Vagina (tissue), 2 donors: ENCODE measurements around the gene ZNRF1. TPM values are rescaled to one million over a fixed set of nuclear protein-coding genes. Genes with fewer than 3 reads are reported as not detected.

Experiments
- DNase-seq, 2 donors: peaks; one replicate each; pipeline ENCODE4 v3.0.0-alpha.2; 2017; ENCODE audit errors: extremely low spot score in 2 of 2
- H3K27ac ChIP-seq: fragments of 200-600 bp; sonication (generic); one replicate; pipeline ENCODE4 v1.5.1; 2019
- H3K27me3 ChIP-seq: fragments of 200-600 bp; sonication (generic); one replicate; pipeline ENCODE4 v1.5.1; 2019
- H3K36me3 ChIP-seq, 2 donors: fragments of 200-600 bp; sonication (generic); one replicate each; pipeline ENCODE4 v1.5.1; 2017 to 2019
- H3K4me1 ChIP-seq: fragments of 200-600 bp; sonication (generic); one replicate; pipeline ENCODE4 v1.5.1; 2019
- H3K4me3 ChIP-seq, 2 donors: fragments of 200-600 bp; sonication (generic); 1 replicate in 1 of 2; 2 replicates in 1 of 2; pipeline ENCODE4 v1.5.1; 2016 to 2019
- H3K9me3 ChIP-seq: fragments of 200-600 bp; sonication (generic); one replicate; pipeline ENCODE4 v1.5.1; 2019
- POLR2A ChIP-seq, 2 donors: fragments of 450-650 bp; IDR thresholded peaks; one replicate each; pipeline ENCODE4 v1.6.1; 2017; ENCODE audit warnings: antibody characterized with exemption in 2 of 2, mild to moderate bottlenecking in 2 of 2, moderate library complexity in 2 of 2
- POLR2AphosphoS5 ChIP-seq, 2 donors: sonication (generic); formaldehyde crosslinking; IDR thresholded peaks; one replicate each; pipeline ENCODE4 v1.9.0; 2017; ENCODE audit warnings: antibody characterized with exemption in 2 of 2, mild to moderate bottlenecking in 2 of 2, low read depth in 1 of 2; ENCODE audit not compliant: insufficient read depth in 1 of 2
- intact Hi-C: fragments of 100-400 bp; cut with DNase I; formaldehyde crosslinking; loops from one replicate; pipeline ENCODE4 v1.15.1; 2023
- total RNA-seq: library from RNA; depleted of rRNA; stranded (reverse); fragments of >200 nt; gene quantifications from one replicate; pipeline ENCODE4 v1.2.3, GENCODE V29; 2016
- TF ChIP-seq, protein P1 (sequence below), 3 experiments: fragments of 450-650 bp in 2 of 3; fragments of 200-600 bp in 1 of 3; sonication (generic) in 1 of 3; IDR thresholded peaks; one replicate each; pipeline ENCODE4 v1.5.1; 2017 to 2019; ENCODE audit warnings: antibody characterized with exemption in 3 of 3, mild to moderate bottlenecking in 2 of 3, moderate library complexity in 2 of 3

The ZNRF1 gene
- total RNA-seq, 1 donor from 2014 or later: 20.1 TPM

GRCh38 chr16:75004460-75004859, 5.6 kb downstream of the ZNRF1 start:
- DNase-seq: no peak
- Histone ChIP-seq H3K36me3 (no peaks in the 10 kb centered on the region), H3K4me1 (peaks cover 29% of the 10 kb centered on the region), H3K27ac (no peak overlapping the region), H3K27me3 (no peaks in the 10 kb centered on the region), H3K9me3 (no peaks in the 10 kb centered on the region), H3K4me3 (no peak overlapping the region)
- intact Hi-C loops: loop anchor here (5.0 kb wide), 1 partner anchor 38 kb away; no protein-coding TSS in a partner anchor
- TF ChIP-seq POLR2AphosphoS5 (IDR thresholded peaks at IDR 0.05; ENCODE audit: insufficient read depth in 1 of 2, low read depth in 1 of 2): no peak
- no peak for TF ChIP-seq POLR2A (IDR thresholded peaks at IDR 0.05)
- TF ChIP-seq, protein P1, sequence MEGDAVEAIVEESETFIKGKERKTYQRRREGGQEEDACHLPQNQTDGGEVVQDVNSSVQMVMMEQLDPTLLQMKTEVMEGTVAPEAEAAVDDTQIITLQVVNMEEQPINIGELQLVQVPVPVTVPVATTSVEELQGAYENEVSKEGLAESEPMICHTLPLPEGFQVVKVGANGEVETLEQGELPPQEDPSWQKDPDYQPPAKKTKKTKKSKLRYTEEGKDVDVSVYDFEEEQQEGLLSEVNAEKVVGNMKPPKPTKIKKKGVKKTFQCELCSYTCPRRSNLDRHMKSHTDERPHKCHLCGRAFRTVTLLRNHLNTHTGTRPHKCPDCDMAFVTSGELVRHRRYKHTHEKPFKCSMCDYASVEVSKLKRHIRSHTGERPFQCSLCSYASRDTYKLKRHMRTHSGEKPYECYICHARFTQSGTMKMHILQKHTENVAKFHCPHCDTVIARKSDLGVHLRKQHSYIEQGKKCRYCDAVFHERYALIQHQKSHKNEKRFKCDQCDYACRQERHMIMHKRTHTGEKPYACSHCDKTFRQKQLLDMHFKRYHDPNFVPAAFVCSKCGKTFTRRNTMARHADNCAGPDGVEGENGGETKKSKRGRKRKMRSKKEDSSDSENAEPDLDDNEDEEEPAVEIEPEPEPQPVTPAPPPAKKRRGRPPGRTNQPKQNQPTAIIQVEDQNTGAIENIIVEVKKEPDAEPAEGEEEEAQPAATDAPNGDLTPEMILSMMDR (IDR thresholded peaks at IDR 0.05): no peak

GRCh38 chr16:75005697-75006096, 6.9 kb downstream of the ZNRF1 start:
- Histone ChIP-seq H3K9me3 (no peaks in the 10 kb centered on the region), H3K4me3 (no peak overlapping the region), H3K36me3 (no peaks in the 10 kb centered on the region), H3K4me1 (peaks cover 25% of the 10 kb centered on the region), H3K27me3 (no peaks in the 10 kb centered on the region), H3K27ac (no peak overlapping the region)
- intact Hi-C loops: no loop called here
- TF ChIP-seq POLR2A (IDR thresholded peaks at IDR 0.05) (no peak), POLR2AphosphoS5 (IDR thresholded peaks at IDR 0.05; ENCODE audit: insufficient read depth in 1 of 2, low read depth in 1 of 2) (no peak)
- TF ChIP-seq, protein P1 (IDR thresholded peaks at IDR 0.05): no peak
- DNase-seq: peak in 1 of 2 donors; percentile 3

DNA sequence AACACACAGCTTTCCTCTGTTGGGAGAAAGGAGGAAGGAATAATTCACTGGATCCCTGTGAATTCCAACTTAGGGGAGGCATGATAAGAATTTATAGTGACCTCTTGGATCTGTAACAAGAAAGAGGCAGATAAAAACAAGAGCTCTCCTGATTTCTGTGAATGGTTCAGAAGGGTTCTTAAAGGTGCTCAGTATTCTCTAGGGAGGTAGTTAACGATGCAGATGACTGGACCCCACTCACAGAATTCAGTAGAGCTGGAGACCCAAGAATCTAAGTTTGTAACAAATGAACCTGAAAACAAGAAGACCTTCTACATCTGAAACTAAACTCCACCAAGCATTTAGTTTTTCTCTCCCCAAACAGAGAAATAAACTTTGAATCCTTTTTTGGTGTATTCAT, 8.6 kb downstream of the ZNRF1 start:
- H3K4me3 ChIP-seq: no peak overlapping the region
- H3K27ac ChIP-seq: no peak overlapping the region
- no peaks in the 10 kb centered on the region for H3K9me3 ChIP-seq
- H3K27me3 ChIP-seq: no peaks in the 10 kb centered on the region
- H3K36me3 ChIP-seq: no peaks in the 10 kb centered on the region
- TF ChIP-seq, protein P1 (IDR thresholded peaks at IDR 0.05): no peak
- TF ChIP-seq POLR2AphosphoS5 (IDR thresholded peaks at IDR 0.05; ENCODE audit: insufficient read depth in 1 of 2, low read depth in 1 of 2): no peak
- no peak for TF ChIP-seq POLR2A (IDR thresholded peaks at IDR 0.05)
- intact Hi-C loops: no loop called here
- peaks cover 26% of the 10 kb centered on the region for H3K4me1 ChIP-seq
- DNase-seq: no peak

- H3K4me1 ChIP-seq: peaks cover 44% of the 10 kb centered on the region
- H3K27me3 ChIP-seq: no peaks in the 10 kb centered on the region
- DNase-seq: no peak
- TF ChIP-seq POLR2AphosphoS5 (IDR thresholded peaks at IDR 0.05; ENCODE audit: insufficient read depth in 1 of 2, low read depth in 1 of 2) (no peak), POLR2A (IDR thresholded peaks at IDR 0.05) (no peak)
- TF ChIP-seq, protein P1 (IDR thresholded peaks at IDR 0.05): no peak
- no peaks in the 10 kb centered on the region for H3K9me3 ChIP-seq
- H3K27ac ChIP-seq: peak overlapping the region; percentile 7
- no peak overlapping the region for H3K4me3 ChIP-seq
- no peaks in the 10 kb centered on the region for H3K36me3 ChIP-seq
- intact Hi-C loops: no loop called here
Measured at GRCh38 chr16:75010427-75010826, 11.6 kb downstream of the ZNRF1 start.

GRCh38 chr16:75011634-75012307, 12.9 kb downstream of the ZNRF1 start:
- intact Hi-C loops: no loop called here
- Histone ChIP-seq H3K4me3 (peak overlapping the region in 1 of 2 donors; percentile 1), H3K36me3 (no peaks in the 10 kb centered on the region), H3K4me1 (peaks cover 44% of the 10 kb centered on the region), H3K27me3 (no peaks in the 10 kb centered on the region), H3K27ac (peak overlapping the region; percentile 79), H3K9me3 (no peaks in the 10 kb centered on the region)
- peak in 1 of 2 donors; percentile 79 for TF ChIP-seq POLR2AphosphoS5 (IDR thresholded peaks at IDR 0.05; ENCODE audit: insufficient read depth in 1 of 2, low read depth in 1 of 2)
- TF ChIP-seq POLR2A (IDR thresholded peaks at IDR 0.05): no peak
- no peak for DNase-seq
